Left hindlimb (tissue), 1 donor: ENCODE data around the gene UST.

ENCODE experiments used
- DNase-seq: peaks from one replicate; pipeline ENCODE4 v3.0.0-alpha.2; 2018

The UST gene

GRCh38 chr6:149071997-149072396, 325.2 kb downstream of the UST start:
- DNase-seq = no peak

GRCh38 chr6:149074832-149075258, 328.0 kb downstream of the UST start:
- no peak for DNase-seq

GRCh38 chr6:149075616-149076354, 329.0 kb downstream of the UST start:
- DNase-seq = no peak

- no peak for DNase-seq
Measured at GRCh38 chr6:149076355-149076734, 329.5 kb downstream of the UST start.

- DNase-seq = no peak
Measured at GRCh38 chr6:149077208-149077607, 330.4 kb downstream of the UST start.

- no peak for DNase-seq
Measured at GRCh38 chr6:149078211-149078782, 331.5 kb downstream of the UST start.

GRCh38 chr6:149079456-149079855, 332.6 kb downstream of the UST start:
- DNase-seq = no peak

- peak; percentile 77 for DNase-seq
Measured at GRCh38 chr6:149079911-149080491, 333.2 kb downstream of the UST start.

- DNase-seq = no peak
Measured at GRCh38 chr6:149080511-149080910, 333.7 kb downstream of the UST start.

- no peak for DNase-seq
Measured at GRCh38 chr6:149081281-149081680, 334.5 kb downstream of the UST start.

GRCh38 chr6:149082320-149082719, 335.5 kb downstream of the UST start:
- peak; percentile 81 for DNase-seq

GRCh38 chr6:149084026-149084425, 337.2 kb downstream of the UST start:
- DNase-seq = no peak

GRCh38 chr6:149084808-149085556, 338.2 kb downstream of the UST start:
- DNase-seq = no peak

GRCh38 chr6:149085557-149085938, 338.7 kb downstream of the UST start:
- DNase-seq = no peak

GRCh38 chr6:149086363-149086762, 339.5 kb downstream of the UST start:
- DNase-seq = no peak

GRCh38 chr6:149087898-149088297, 341.1 kb downstream of the UST start:
- no peak for DNase-seq

- DNase-seq = no peak
Measured at GRCh38 chr6:149088361-149088760, 341.5 kb downstream of the UST start.

GRCh38 chr6:149089510-149089909, 342.7 kb downstream of the UST start:
- DNase-seq = no peak

GRCh38 chr6:149090937-149091336, 344.1 kb downstream of the UST start:
- DNase-seq = no peak

- DNase-seq = no peak
Measured at GRCh38 chr6:149093643-149094042, 346.8 kb downstream of the UST start.

- DNase-seq = no peak
Measured at GRCh38 chr6:149094156-149094555, 347.3 kb downstream of the UST start.

GRCh38 chr6:149094934-149095351, 348.1 kb downstream of the UST start:
- DNase-seq = no peak

- DNase-seq = no peak
Measured at GRCh38 chr6:149095842-149096241, 349.0 kb downstream of the UST start.

GRCh38 chr6:149097794-149098193, 351.0 kb downstream of the UST start:
- no peak for DNase-seq
